ENCODE data around the gene TJP3.

Gene TJP3

GRCh38 chr19:3670796-3671679, 37.1 kb upstream of the TJP3 start:
- peak; percentile 7 for DNase-seq (ENCODE audit: low read depth)

- no peak for DNase-seq (ENCODE audit: low read depth)
Observed at GRCh38 chr19:3671680-3672574, 36.3 kb upstream of the TJP3 start.

DNA sequence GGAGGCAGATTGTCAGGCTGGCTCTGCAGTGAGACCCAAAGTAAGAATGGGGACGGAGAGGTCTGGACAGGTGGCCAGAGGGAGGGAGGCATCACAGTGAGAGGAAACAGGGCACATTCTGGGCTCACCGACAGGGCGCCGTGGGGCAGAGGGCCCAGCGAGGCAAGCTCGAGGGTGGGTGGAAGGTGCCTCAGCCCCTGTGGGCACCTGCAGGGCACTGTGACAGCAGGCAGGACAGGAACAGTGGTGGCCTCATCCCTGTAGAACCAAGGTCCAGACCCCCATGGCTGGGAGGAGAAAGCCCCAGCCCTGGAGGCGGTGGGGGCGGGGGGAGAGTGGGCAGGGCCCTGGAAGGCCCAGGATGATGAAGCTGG, 35.6 kb upstream of the TJP3 start:
- DNase-seq (ENCODE audit: low read depth): no peak

DNA sequence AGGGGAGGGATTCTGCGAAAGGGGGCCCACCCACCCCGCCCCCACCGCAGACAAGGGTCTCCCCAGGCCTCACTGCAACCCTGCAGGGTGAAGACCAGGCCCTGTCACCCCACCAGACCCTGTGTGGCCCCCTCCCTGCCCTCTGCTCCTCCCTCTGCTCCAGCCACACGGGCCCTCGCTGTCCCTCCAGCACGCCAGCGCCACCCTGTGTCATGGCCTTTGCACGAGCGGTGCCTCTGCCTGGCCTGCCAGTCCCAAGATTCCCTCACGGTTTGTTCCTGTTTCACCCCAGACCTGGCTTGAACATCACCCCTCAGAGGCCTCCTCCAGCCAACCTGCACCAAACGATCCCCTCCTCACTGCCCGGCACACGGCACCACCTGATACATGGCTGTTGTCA, 35.2 kb upstream of the TJP3 start:
- no peak for DNase-seq (ENCODE audit: low read depth)

GRCh38 chr19:3673506-3674439, 34.4 kb upstream of the TJP3 start:
- DNase-seq (ENCODE audit: low read depth): no peak

- DNase-seq (ENCODE audit: low read depth): no peak
Observed at GRCh38 chr19:3674784-3675543, 33.2 kb upstream of the TJP3 start.

DNA sequence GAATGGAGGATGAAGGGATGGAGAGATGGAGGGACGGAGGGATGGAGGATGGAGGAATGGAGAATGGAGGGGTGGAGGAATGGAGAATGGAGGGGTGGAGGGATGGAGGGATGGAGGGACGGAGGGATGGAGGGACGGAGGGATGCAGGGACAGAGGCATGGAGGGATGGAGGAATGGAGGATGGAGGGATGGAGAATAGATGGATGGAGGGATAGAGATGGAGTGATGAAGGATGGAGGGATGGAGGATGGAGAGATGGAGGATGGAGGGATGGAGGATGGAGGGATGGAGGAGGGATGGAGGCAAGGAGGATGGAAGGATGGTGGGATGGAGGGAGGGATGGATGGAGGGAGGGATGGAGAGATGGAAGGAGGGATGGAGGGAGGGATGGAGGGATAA, 30.0 kb upstream of the TJP3 start:
- no peak for DNase-seq (ENCODE audit: low read depth)

GRCh38 chr19:3679138-3679537, 29.0 kb upstream of the TJP3 start:
- no peak for DNase-seq (ENCODE audit: low read depth)

- DNase-seq (ENCODE audit: low read depth): no peak
Observed at GRCh38 chr19:3679581-3679980, 28.6 kb upstream of the TJP3 start.

DNA sequence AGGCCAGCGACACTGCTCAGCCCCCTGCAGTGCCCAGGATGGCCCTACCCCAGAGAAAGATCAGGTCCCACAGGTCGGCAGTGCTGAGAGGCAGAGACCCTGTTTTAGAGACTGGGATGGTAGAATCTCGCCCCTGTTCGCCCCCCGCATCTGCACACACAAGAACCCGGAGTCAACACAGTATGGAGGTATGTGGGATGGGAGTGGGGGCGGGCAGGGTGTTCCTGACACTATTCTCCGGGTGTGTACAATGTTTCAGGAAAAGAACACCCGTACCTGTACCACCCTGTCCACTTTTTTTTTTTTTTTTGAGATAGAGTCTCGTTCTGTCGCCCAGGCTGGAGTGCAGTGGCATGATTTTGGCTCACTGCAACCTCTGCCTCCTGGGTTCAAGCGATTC, 27.2 kb upstream of the TJP3 start:
- no peak for DNase-seq (ENCODE audit: low read depth)

GRCh38 chr19:3682286-3682685, 25.9 kb upstream of the TJP3 start:
- no peak for DNase-seq (ENCODE audit: low read depth)

DNA sequence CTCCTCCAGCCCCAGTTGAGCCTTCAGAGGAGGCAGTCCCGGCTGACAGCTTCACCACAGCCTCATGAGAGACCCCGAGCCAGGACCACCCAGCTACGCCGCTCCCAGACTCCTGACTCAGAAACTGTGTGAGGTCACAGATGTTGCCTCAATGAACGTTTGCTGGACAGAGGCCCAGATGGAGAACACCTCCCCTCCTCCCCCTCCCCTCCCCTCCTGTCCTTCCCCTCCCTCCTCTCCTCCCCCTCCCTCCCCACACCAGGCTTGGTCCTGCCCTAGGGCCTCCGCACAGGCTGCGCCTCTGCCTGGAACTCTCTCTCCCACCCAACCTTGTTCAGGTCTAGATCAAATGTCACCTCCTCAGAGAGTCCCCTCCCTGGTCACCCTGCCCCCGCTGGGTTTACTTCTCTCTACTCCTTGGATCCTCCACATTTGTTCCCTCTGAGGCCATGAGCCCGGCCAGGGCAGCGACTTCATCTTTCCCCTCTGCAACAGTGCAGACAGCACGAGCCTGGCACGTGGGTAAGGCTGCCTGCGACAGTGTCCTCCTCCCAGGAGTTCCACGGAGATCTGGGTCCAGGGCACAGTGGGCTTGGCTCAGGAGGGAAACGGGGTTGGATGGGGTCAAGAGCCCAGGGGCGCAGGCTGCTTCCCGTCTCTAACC, 25.3 kb upstream of the TJP3 start:
- no peak for DNase-seq (ENCODE audit: low read depth)

GRCh38 chr19:3683405-3684053, 24.7 kb upstream of the TJP3 start:
- no peak for DNase-seq (ENCODE audit: low read depth)

DNA sequence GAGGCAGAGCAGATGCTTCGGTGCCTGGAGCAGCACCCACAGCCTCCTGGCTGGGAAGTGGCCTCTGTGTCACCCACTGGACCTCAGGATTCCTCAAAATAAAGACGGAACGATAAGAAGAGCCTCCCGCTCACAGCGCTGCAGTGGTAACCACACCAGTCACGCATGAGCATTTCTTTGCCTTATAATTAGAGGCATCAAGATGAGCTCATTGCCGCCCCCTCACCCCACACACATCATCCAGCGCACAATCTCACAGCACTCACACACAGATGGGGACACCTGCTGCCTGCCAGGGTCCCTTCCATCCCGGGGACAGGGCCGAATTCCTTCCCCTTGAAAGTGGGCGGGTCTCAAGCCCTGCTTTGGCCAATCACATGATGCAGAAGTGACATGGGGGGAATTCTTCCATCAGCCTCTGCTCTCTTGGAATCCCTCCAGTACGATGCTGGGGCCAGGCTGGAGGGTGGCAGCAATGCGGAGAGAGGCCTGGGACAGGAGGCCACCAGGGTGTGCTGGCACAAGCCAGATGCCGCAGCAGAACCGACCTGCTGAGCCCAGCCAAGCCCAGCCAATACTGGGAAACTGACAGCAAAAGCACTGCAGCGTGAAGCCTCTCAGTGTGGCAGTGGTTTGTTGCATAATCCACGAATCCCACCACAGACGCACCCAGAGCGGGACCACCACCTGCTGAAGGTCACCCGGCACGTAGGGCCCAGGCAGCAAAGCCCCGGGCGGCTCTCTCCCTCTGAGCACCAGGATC, 23.9 kb upstream of the TJP3 start:
- no peak for DNase-seq (ENCODE audit: low read depth)

GRCh38 chr19:3684817-3685410, 23.3 kb upstream of the TJP3 start:
- DNase-seq (ENCODE audit: low read depth): no peak

- DNase-seq (ENCODE audit: low read depth): no peak
Observed at GRCh38 chr19:3687393-3687773, 20.8 kb upstream of the TJP3 start.

DNA sequence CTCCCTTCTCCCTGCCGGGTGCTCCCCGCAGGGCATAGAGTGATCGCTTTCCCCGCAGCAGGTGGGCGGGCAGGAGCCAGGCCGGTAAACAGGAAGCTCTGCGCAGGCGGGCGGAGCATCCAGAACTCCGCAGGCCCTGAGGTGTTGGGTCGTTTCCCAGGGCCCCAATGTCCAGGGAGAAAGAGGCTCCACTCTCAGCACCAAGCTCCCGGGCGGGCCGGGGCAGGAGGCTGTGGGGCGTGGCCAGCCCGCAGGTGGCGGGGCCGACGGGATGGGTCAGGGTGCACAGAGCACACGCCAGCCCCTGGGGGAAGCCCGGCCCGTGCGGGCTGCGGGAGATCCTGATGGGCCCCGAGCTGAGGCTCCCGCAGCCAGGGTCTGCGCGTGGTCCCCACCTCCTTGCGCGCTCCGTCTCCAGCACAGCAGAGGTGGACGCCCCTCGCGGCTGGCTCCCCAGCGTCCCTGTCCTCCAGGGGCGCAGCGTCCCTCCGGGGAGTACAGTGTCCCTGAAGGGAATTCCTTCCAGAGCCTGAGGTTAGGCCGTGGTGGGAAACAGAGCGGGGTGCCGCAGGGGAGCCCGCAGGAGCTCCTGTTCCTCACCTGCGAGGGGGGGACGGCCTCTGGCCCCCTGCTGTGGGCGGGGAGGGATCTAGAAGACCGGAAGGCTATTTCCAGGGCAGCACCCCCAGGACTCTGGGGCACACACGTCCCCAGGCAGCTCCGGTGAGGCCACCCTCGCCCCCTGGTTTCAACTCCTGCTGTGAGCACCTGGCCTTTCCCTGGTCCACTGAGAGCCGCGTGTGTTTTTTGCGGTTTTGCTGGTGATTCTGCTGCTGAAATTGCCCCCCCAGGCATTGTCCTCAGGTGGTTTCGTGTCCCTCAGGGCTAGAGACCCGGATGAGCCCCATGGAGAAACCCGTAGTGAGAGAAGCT, 20.1 kb upstream of the TJP3 start:
- DNase-seq (ENCODE audit: low read depth): no peak

Data from stimulated activated CD8-positive, alpha-beta memory T cell treated with anti-CD3 and anti-CD28 coated beads, Interleukin-15, amount 100 ng/mL, for 1 hour (primary cell).